H9 (cell line): ENCODE measurements around the gene CLEC2D. TPM values are rescaled to one million over a fixed set of nuclear protein-coding genes. Genes with fewer than 3 reads are reported as not detected.

Experiments
- DNase-seq: peaks from one replicate; pipeline ENCODE4 v3.0.0-alpha.2; 2017
- H2AFZ ChIP-seq: one replicate; pipeline ENCODE4 v1.6.1; 2013; ENCODE audit warnings: mild to moderate bottlenecking, low read length, control low read depth, moderate library complexity
- H2AK5ac ChIP-seq: 2 replicates; pipeline ENCODE4 v1.6.1; 2013; ENCODE audit warnings: low read length, control low read depth, mixed read lengths; ENCODE audit not compliant: insufficient read length
- H2BK120ac ChIP-seq: one replicate; pipeline ENCODE4 v1.6.1; 2013; ENCODE audit warnings: low read depth, mild to moderate bottlenecking, low read length, control low read depth, inconsistent platforms; ENCODE audit not compliant: poor library complexity, severe bottlenecking
- H2BK12ac ChIP-seq: 2 replicates; pipeline ENCODE4 v1.6.1; 2013; ENCODE audit warnings: low read length, control low read depth, mixed read lengths, low read depth; ENCODE audit not compliant: insufficient read length
- H2BK15ac ChIP-seq: 2 replicates; pipeline ENCODE4 v1.6.1; 2013; ENCODE audit warnings: low read depth, low read length, control low read depth
- H2BK20ac ChIP-seq: one replicate; pipeline ENCODE4 v1.6.1; 2013; ENCODE audit warnings: low read depth, mild to moderate bottlenecking, low read length, control low read depth, inconsistent platforms; ENCODE audit not compliant: poor library complexity, severe bottlenecking
- H2BK5ac ChIP-seq: 2 replicates; pipeline ENCODE4 v1.6.1; 2013; ENCODE audit warnings: low read length, control low read depth, mixed read lengths; ENCODE audit not compliant: insufficient read length
- H3K14ac ChIP-seq: 2 replicates; pipeline ENCODE4 v1.6.1; 2013; ENCODE audit warnings: low read length, control low read depth; ENCODE audit not compliant: insufficient read depth
- H3K18ac ChIP-seq: 2 replicates; pipeline ENCODE4 v1.6.1; 2013; ENCODE audit warnings: low read depth, mild to moderate bottlenecking, mixed read lengths, low read length, control low read depth; ENCODE audit not compliant: insufficient read length
- H3K23ac ChIP-seq: 2 replicates; pipeline ENCODE4 v1.6.1; 2013; ENCODE audit warnings: low read length, control low read depth, mixed read lengths, low read depth; ENCODE audit not compliant: insufficient read length
- H3K23me2 ChIP-seq: 2 replicates; pipeline ENCODE4 v1.6.1; 2013; ENCODE audit warnings: low read depth, mild to moderate bottlenecking, mixed read lengths, low read length, control low read depth; ENCODE audit not compliant: insufficient read length, poor library complexity, severe bottlenecking
- H3K27ac ChIP-seq: 2 replicates; pipeline ENCODE4 v1.5.1; 2013; ENCODE audit warnings: low read length, control low read depth, mixed read lengths, low read depth; ENCODE audit not compliant: insufficient read length
- H3K27me3 ChIP-seq: 2 replicates; pipeline ENCODE4 v1.6.1; 2013; ENCODE audit warnings: low read length, control low read depth, inconsistent platforms; ENCODE audit not compliant: insufficient read depth
- H3K4ac ChIP-seq: 2 replicates; pipeline ENCODE4 v1.6.1; 2013; ENCODE audit warnings: low read depth, mild to moderate bottlenecking, control low read depth, inconsistent platforms, low read length, moderate library complexity
- H3K4me1 ChIP-seq: 2 replicates; pipeline ENCODE4 v1.6.1; 2013; ENCODE audit warnings: low read length, control low read depth, inconsistent platforms; ENCODE audit not compliant: insufficient read depth
- H3K4me2 ChIP-seq: 2 replicates; pipeline ENCODE4 v1.6.1; 2013; ENCODE audit warnings: low read length, control low read depth, mixed read lengths; ENCODE audit not compliant: insufficient read length, insufficient read depth
- H3K56ac ChIP-seq: 2 replicates; pipeline ENCODE4 v1.6.1; 2013; ENCODE audit warnings: low read depth, mild to moderate bottlenecking, mixed read lengths, low read length, control low read depth; ENCODE audit not compliant: insufficient read length
- H3K79me1 ChIP-seq: 2 replicates; pipeline ENCODE4 v1.6.1; 2013; ENCODE audit warnings: low read depth, mild to moderate bottlenecking, moderate library complexity, low read length, control low read depth, inconsistent platforms; ENCODE audit not compliant: insufficient read depth, poor library complexity, severe bottlenecking
- H3K79me2 ChIP-seq: 2 replicates; pipeline ENCODE4 v1.6.1; 2013; ENCODE audit warnings: low read length, control low read depth, inconsistent platforms; ENCODE audit not compliant: insufficient read depth
- H3K9ac ChIP-seq: 2 replicates; pipeline ENCODE4 v1.6.1; 2013; ENCODE audit warnings: low read length, control low read depth, mixed read lengths; ENCODE audit not compliant: insufficient read length; ENCODE audit errors: extremely low read depth
- H3K9me3 ChIP-seq: one replicate; pipeline ENCODE4 v1.6.1; 2013; ENCODE audit warnings: low read depth, low read length, inconsistent platforms; ENCODE audit not compliant: control insufficient read depth
- H3T11ph ChIP-seq: one replicate; pipeline ENCODE4 v1.6.1; 2013; ENCODE audit warnings: mild to moderate bottlenecking, low read length, control low read depth, inconsistent platforms
- H4K20me1 ChIP-seq: one replicate; pipeline ENCODE4 v1.6.1; 2013; ENCODE audit not compliant: control insufficient read depth, insufficient read length, insufficient read depth
- H4K5ac ChIP-seq: 2 replicates; pipeline ENCODE4 v1.6.1; 2013; ENCODE audit warnings: low read depth, mild to moderate bottlenecking, mixed read lengths, low read length, control low read depth; ENCODE audit not compliant: insufficient read length
- H4K8ac ChIP-seq: replicated peaks from 2 replicates; pipeline ENCODE4 v1.6.1; 2013; ENCODE audit warnings: low read length, control low read depth, mixed read lengths, low read depth; ENCODE audit not compliant: insufficient read length
- H4K91ac ChIP-seq: 2 replicates; pipeline ENCODE4 v1.6.1; 2013; ENCODE audit warnings: low read depth, mild to moderate bottlenecking, moderate library complexity, mixed read lengths, low read length, control low read depth; ENCODE audit not compliant: insufficient read length
- H3K27ac Mint-ChIP-seq, 3 experiments: 2 replicates in 2 of 3; 3 replicates in 1 of 3; pipeline ENCODE4 v1.8.0; 2020 to 2021; ENCODE audit warnings: mixed read lengths in 3 of 3, mild to moderate bottlenecking in 1 of 3, moderate library complexity in 1 of 3
- H3K27me3 Mint-ChIP-seq: 2 replicates; pipeline ENCODE4 v1.8.0; 2021; ENCODE audit warnings: low read depth, mild to moderate bottlenecking, moderate library complexity, mixed read lengths
- H3K36me3 Mint-ChIP-seq, 3 experiments: 2 replicates in 2 of 3; 3 replicates in 1 of 3; pipeline ENCODE4 v1.8.0; 2020 to 2021; ENCODE audit warnings: low read depth in 3 of 3, mixed read lengths in 3 of 3; ENCODE audit not compliant: insufficient read depth in 1 of 3
- H3K4me1 Mint-ChIP-seq, 2 experiments: 2 replicates each; pipeline ENCODE4 v1.8.0; 2020; ENCODE audit warnings: mixed read lengths in 2 of 2
- H3K4me3 Mint-ChIP-seq, 2 experiments: 2 replicates in 1 of 2; 3 replicates in 1 of 2; pipeline ENCODE4 v1.8.0; 2020 to 2021; ENCODE audit warnings: mild to moderate bottlenecking in 2 of 2, mixed read lengths in 2 of 2, moderate library complexity in 1 of 2
- H3K9me3 Mint-ChIP-seq, 2 experiments: 2 replicates in 1 of 2; 3 replicates in 1 of 2; pipeline ENCODE4 v1.8.0; 2020; ENCODE audit warnings: mild to moderate bottlenecking in 2 of 2, mixed read lengths in 2 of 2, moderate library complexity in 1 of 2
- CTCF ChIP-seq: fragments of 200-600 bp; sonication (generic); conservative IDR thresholded peaks from 3 replicates; pipeline ENCODE4 v1.8.0; 2021; ENCODE audit warnings: antibody characterized with exemption, mild to moderate bottlenecking
- WGBS: extraction: QIAGEN DNeasy Blood & Tissue Kit; methylation state at CpG from one replicate; pipeline ENCODE4 v1.1.7; 2013; ENCODE audit warnings: missing lambda C conversion rate, low lambda C conversion rate, mixed read lengths; ENCODE audit not compliant: insufficient read length; ENCODE audit errors: extremely low coverage; 5-methylcytosine and 5-hydroxymethylcytosine counted together
- total RNA-seq: library from RNA; stranded (reverse); gene quantifications from 2 replicates; pipeline ENCODE4 v1.2.1, GENCODE V29; 2021

The CLEC2D gene
- total RNA-seq, 1 experiment from 2014 or later, result 2.1 TPM

- Mint-ChIP-seq H3K4me3 (no peak overlapping the region), H3K9me3 (no peaks in the 10 kb centered on the region), H3K27me3 (no peaks in the 10 kb centered on the region), H3K36me3 (no peaks in the 10 kb centered on the region), H3K27ac (no peak overlapping the region), H3K4me1 (no peaks in the 10 kb centered on the region)
- H3K27ac ChIP-seq, result no peak overlapping the region
- H2AK5ac ChIP-seq, result no peak overlapping the region
- H3K79me1 ChIP-seq, result no peaks in the 10 kb centered on the region
- no peak overlapping the region for H3K23ac ChIP-seq
- H4K5ac ChIP-seq, result no peak overlapping the region
- no peaks in the 10 kb centered on the region for H4K20me1 ChIP-seq
- H3K9ac ChIP-seq, result no peak overlapping the region
- H3K56ac ChIP-seq, result no peak overlapping the region
- H3K14ac ChIP-seq, result no peak overlapping the region
- H3K9me3 ChIP-seq, result no peaks in the 10 kb centered on the region
- no peaks in the 10 kb centered on the region for H3K23me2 ChIP-seq
- H3K18ac ChIP-seq, result no peak overlapping the region
- H2BK12ac ChIP-seq, result no peak overlapping the region
- H3K4ac ChIP-seq, result no peak overlapping the region
- no peak overlapping the region for H3T11ph ChIP-seq
- H2BK20ac ChIP-seq, result no peak overlapping the region
- H2BK5ac ChIP-seq, result no peak overlapping the region
- no peak overlapping the region for H2BK120ac ChIP-seq
- TF ChIP-seq CTCF, result no peak
- H3K27me3 ChIP-seq, result no peaks in the 10 kb centered on the region
- H4K91ac ChIP-seq, result no peak overlapping the region
- no peak overlapping the region for H2BK15ac ChIP-seq
- H2AFZ ChIP-seq, result no peak overlapping the region
- no CpG with 5 or more reads among the region's 2 CpGs for WGBS
- no peaks in the 10 kb centered on the region for H3K79me2 ChIP-seq
- H3K4me1 ChIP-seq, result no peaks in the 10 kb centered on the region
- no peak for DNase-seq
- no peak overlapping the region for H4K8ac ChIP-seq
- H3K4me2 ChIP-seq, result no peak overlapping the region
Observed at GRCh38 chr12:9731797-9732196, 62.3 kb downstream of the CLEC2D start.
